CD1c-positive myeloid dendritic cell (primary cell): ENCODE results near the gene KIF1A.

ENCODE experiments used
- DNase-seq: peaks from one replicate; pipeline ENCODE4 v3.0.0-alpha.2; 2016; ENCODE audit errors: extremely low spot score

Gene KIF1A

GRCh38 chr2:240803191-240803590, 16.8 kb downstream of the KIF1A start:
- DNase-seq, result no peak

GRCh38 chr2:240799033-240799820, 20.8 kb downstream of the KIF1A start:
- no peak for DNase-seq

- no peak for DNase-seq
Measured at GRCh38 chr2:240798327-240798905, 21.6 kb downstream of the KIF1A start.

- DNase-seq, result no peak
Measured at GRCh38 chr2:240797914-240798313, 22.1 kb downstream of the KIF1A start.

GRCh38 chr2:240797500-240797895, 22.5 kb downstream of the KIF1A start:
- DNase-seq, result no peak

GRCh38 chr2:240796543-240797499, 23.2 kb downstream of the KIF1A start:
- no peak for DNase-seq

GRCh38 chr2:240795916-240796510, 24.0 kb downstream of the KIF1A start:
- no peak for DNase-seq

GRCh38 chr2:240795454-240795853, 24.6 kb downstream of the KIF1A start:
- DNase-seq, result no peak

GRCh38 chr2:240794178-240794721, 25.8 kb downstream of the KIF1A start:
- no peak for DNase-seq

GRCh38 chr2:240793313-240794177, 26.5 kb downstream of the KIF1A start:
- DNase-seq, result no peak

- DNase-seq, result no peak
Measured at GRCh38 chr2:240792629-240793312, 27.2 kb downstream of the KIF1A start.

GRCh38 chr2:240791821-240792628, 28.0 kb downstream of the KIF1A start:
- DNase-seq, result no peak

GRCh38 chr2:240791221-240791800, 28.7 kb downstream of the KIF1A start:
- DNase-seq, result no peak

GRCh38 chr2:240790370-240791220, 29.4 kb downstream of the KIF1A start:
- DNase-seq, result no peak

- DNase-seq, result peak; percentile 1
Measured at GRCh38 chr2:240789501-240790369, 30.3 kb downstream of the KIF1A start.

GRCh38 chr2:240789051-240789453, 31.0 kb downstream of the KIF1A start:
- DNase-seq, result no peak

GRCh38 chr2:240788482-240788881, 31.5 kb downstream of the KIF1A start:
- no peak for DNase-seq
